GM21381 (cell line): ENCODE measurements around the gene PDS5B.
"Not testable (repeated sequence)": the region's sequence is repeated elsewhere in the genome, so short reads cannot be mapped to it uniquely, and the experiment has no call there.

Experiments
- ATAC-seq: cut with Tn5 transposase; IDR thresholded peaks from one replicate; pipeline ENCODE4 v1.9.1; 2021; ENCODE audit warnings: mild to moderate bottlenecking, moderate library complexity; ENCODE audit not compliant: unreplicated experiment

The PDS5B gene

DNA sequence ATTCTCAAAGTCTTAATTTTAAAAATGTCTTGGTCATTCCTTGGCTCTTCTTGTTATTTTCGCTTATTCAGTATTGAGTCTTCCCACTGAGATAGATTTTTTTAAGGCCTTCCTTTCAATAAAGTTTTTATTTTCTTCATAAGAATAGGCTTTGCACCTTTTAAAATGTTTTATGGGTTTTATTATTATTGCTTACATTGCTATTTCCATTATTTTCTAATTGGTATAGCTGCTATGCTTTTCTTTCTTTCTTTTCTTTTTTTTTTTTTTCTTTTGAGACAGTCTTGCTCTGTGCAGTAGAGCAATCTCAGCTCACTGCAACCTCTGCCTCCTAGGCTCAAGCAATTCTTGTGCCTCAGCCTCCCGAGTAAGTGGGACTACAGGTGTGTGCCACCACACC, 195.7 kb downstream of the PDS5B start:
- ATAC-seq, result no peak

- no peak for ATAC-seq
Measured at GRCh38 chr13:32783067-32783466, 196.8 kb downstream of the PDS5B start.

DNA sequence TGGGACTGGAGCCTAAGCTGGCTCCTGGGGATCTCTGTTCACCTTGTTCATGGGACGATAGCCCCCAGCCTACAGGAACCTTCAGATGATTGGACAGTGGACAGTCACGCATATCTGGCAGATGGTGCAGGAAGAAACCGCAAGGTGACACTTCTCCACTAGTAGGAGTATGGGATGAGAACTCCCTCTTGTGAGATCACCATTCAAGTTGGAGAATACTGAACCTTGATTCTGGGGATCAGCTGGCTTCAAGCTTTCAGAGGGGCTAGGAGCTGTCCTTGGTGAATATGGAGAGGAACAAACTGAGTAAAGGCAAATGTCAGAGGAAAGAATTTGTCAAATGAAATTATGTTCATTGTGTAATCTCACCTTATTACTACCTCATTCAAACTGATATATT, 204.5 kb downstream of the PDS5B start:
- ATAC-seq, result no peak

DNA sequence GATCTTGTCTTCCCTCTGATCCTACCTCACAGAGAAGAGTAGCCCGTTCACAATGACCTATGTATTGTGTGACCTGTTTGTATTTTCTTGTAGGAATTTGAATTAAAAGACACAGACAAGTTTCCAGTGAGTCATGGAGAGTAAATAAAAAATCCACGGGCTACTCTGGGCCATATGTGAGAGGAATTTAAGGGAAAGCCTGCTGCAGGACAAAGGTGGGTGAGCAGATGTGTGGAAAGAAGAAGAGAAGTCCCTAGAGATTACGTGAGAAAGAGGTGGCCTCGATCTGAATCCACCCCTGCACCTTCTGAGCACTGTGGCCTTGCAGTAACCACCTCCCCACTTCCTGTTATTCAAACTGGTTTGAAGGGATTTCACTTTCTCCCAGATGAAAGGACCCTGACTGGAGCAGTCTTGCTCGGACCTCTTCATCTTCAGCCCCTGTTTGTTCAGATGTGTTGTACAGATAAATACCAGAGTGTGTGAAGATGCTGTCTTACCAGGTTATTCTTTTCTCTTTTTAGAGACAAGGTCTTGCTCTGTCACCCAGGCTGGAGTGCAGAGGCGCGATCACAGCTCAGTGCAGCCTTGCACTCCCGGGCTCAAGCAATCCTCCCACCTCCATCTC, 205.4 kb downstream of the PDS5B start:
- peak; percentile 78 for ATAC-seq

DNA sequence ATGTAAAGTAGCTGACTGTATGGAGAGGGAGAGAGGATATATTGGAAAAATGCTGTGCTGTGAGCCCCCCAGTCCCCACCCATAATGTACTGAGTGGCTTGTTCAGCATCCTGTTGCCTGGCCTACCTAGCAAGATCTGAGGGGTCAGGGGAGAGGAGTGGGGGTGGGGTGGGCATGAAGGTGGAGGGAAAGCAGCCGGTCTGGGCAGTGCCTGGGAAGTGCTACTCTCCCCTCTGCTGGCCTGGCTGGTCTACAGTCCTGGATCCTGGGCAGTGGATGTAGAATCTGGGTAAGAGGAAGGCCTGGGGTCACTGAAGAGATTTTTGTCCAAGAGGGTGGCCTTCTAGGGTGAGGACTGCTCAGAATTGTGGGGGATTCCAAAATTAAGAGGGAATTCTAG, 210.5 kb downstream of the PDS5B start:
- no peak for ATAC-seq

- no peak for ATAC-seq
Measured at GRCh38 chr13:32802159-32802558, 215.9 kb downstream of the PDS5B start.

- no peak for ATAC-seq
Measured at GRCh38 chr13:32804673-32805230, 218.5 kb downstream of the PDS5B start.

DNA sequence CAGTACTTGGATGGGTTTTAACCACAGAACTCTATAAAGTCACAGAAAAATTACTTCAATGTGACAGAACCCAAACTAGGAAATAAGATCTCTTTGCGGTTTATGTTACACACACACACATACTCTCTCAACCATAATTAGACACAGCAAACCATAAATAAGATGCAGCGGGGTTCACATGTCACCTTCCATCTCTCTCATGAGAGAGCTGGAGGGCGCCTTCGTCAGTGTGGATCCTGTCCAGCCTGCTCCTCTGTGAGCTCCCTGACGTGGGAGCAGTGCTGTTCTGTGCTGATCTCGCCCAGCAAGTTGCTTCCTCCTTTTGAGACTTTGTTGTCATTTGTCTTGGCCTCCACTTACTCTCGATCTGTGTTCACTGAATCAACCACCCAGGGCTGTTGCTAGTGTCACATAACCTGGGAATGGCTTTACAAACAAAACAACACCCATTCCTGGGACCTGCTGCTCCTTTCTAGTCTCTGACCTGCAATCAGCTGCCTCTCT, 225.1 kb downstream of the PDS5B start:
- ATAC-seq, result no peak

- no peak for ATAC-seq
Measured at GRCh38 chr13:32821149-32821688, 235.0 kb downstream of the PDS5B start.

GRCh38 chr13:32822771-32823170, 236.5 kb downstream of the PDS5B start:
- ATAC-seq, result no peak

DNA sequence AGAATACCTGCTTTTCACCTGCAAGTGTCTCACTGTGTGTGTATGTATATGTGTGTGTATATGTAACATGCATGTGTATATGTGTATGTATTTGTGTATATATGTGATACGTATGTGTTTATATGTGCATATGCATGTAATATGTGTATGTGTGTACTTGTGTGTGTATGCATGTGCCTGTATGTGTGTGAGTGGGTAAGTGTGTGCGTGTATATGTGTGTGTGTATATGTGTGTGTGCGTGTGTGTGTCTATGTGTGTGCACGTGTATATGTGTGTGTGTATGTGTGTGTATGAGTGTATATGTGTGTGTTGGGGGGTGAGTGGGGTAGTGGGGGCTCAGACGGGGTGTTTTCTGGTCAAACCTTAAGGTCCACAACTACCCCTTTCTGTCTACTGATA, 237.3 kb downstream of the PDS5B start:
- no peak for ATAC-seq

DNA sequence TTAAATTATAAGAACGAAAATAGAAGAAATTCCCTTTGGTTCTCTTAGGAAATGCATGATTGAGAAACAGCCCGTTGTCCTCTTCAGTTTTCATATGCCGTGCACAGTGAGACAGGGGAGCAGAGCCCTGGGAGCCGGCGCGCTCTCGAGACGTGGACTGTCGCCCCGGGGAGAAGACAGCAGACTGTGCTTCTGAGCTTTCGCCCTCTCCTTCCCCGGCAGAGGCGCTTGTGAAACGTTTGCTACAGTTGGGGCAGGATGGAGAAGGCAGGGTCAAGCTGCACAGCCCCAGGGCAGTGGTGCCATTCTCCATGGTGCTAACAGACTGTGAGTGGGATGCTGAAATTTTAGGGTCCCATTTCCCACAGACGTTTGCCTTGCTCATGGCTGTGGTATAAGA, 237.8 kb downstream of the PDS5B start:
- no peak for ATAC-seq

- ATAC-seq, result no peak
Measured at GRCh38 chr13:32824675-32825074, 238.4 kb downstream of the PDS5B start.

- no peak for ATAC-seq
Measured at GRCh38 chr13:32825481-32825880, 239.2 kb downstream of the PDS5B start.

GRCh38 chr13:32826372-32826771, 240.1 kb downstream of the PDS5B start:
- not testable (repeated sequence) for ATAC-seq
